ENCODE measurements around the gene GSTT2B.

The GSTT2B gene

GRCh38 chr22:23938328-23939016, 22.5 kb downstream of the GSTT2B start:
- Histone ChIP-seq H2BK12ac (ENCODE audit: low read length in 2 of 2) (no peak overlapping the region), H2AK5ac (ENCODE audit: low read length, severe bottlenecking) (no peak overlapping the region), H3K4me3 (ENCODE audit: insufficient read depth in 1 of 2, low read depth in 1 of 2, low read length in 2 of 2) (no peak overlapping the region), H2BK5ac (ENCODE audit: low read depth, low read length, poor library complexity, severe bottlenecking) (no peak overlapping the region), H3K18ac (ENCODE audit: low read depth in 1 of 2, low read length in 2 of 2) (no peak overlapping the region), H4K91ac (ENCODE audit: low read length) (no peak overlapping the region), H3K27ac (ENCODE audit: low read length, poor library complexity, severe bottlenecking) (no peak overlapping the region), H3K4me2 (ENCODE audit: low read length, poor library complexity, severe bottlenecking) (no peak overlapping the region), H3K9ac (ENCODE audit: low read length) (no peak overlapping the region), H3K4me1 (ENCODE audit: control insufficient read depth, insufficient read depth, low read depth, low read length) (no peaks in the 10 kb centered on the region), H3K9me3 (ENCODE audit: control insufficient read depth, low read length) (no peaks in the 10 kb centered on the region), H3K36me3 (ENCODE audit: control insufficient read depth in 1 of 2, insufficient read depth in 2 of 2, low read depth in 1 of 2, low read length in 2 of 2) (no peaks in the 10 kb centered on the region), H2BK15ac (ENCODE audit: low read depth, poor library complexity, severe bottlenecking) (no peak overlapping the region), H2BK120ac (ENCODE audit: low read depth, low read length) (no peak overlapping the region), H3K14ac (ENCODE audit: low read length in 2 of 2) (no peak overlapping the region), H3K27me3 (ENCODE audit: control insufficient read depth in 1 of 2, insufficient read depth in 1 of 2, low read length in 2 of 2) (no peaks in the 10 kb centered on the region), H3K23ac (ENCODE audit: low read length in 2 of 2) (no peak overlapping the region), H3K4ac (ENCODE audit: low read depth in 1 of 2, low read length in 2 of 2) (no peak overlapping the region), H4K8ac (ENCODE audit: low read length) (no peak overlapping the region), H2AFZ (ENCODE audit: low read depth, low read length) (no peak overlapping the region), H3K79me1 (replicated peaks; ENCODE audit: low read length, poor library complexity, severe bottlenecking) (no peaks in the 10 kb centered on the region)
- WGBS: 92% methylated on average over 4 of the region's 5 CpGs
- no peak for DNase-seq

- WGBS: 77% methylated on average over 14 of the region's 14 CpGs
- H3K36me3 ChIP-seq (ENCODE audit: control insufficient read depth in 1 of 2, insufficient read depth in 2 of 2, low read depth in 1 of 2, low read length in 2 of 2): peaks cover 0 to 9% of the 10 kb centered on the region in 2 experiments
- H2BK120ac ChIP-seq (ENCODE audit: low read depth, low read length): no peak overlapping the region
- no peak overlapping the region for H2BK12ac ChIP-seq (ENCODE audit: low read length in 2 of 2)
- no peak overlapping the region for H3K9ac ChIP-seq (ENCODE audit: low read length)
- no peak overlapping the region for H4K8ac ChIP-seq (ENCODE audit: low read length)
- no peak overlapping the region for H3K14ac ChIP-seq (ENCODE audit: low read length in 2 of 2)
- H3K23ac ChIP-seq (ENCODE audit: low read length in 2 of 2): no peak overlapping the region
- H3K4ac ChIP-seq (ENCODE audit: low read depth in 1 of 2, low read length in 2 of 2): no peak overlapping the region
- no peak overlapping the region for H3K27ac ChIP-seq (ENCODE audit: low read length, poor library complexity, severe bottlenecking)
- no peak for DNase-seq
- no peak overlapping the region for H2BK5ac ChIP-seq (ENCODE audit: low read depth, low read length, poor library complexity, severe bottlenecking)
- no peak overlapping the region for H3K4me2 ChIP-seq (ENCODE audit: low read length, poor library complexity, severe bottlenecking)
- peaks cover 13% of the 10 kb centered on the region for H3K9me3 ChIP-seq (ENCODE audit: control insufficient read depth, low read length)
- H3K27me3 ChIP-seq (ENCODE audit: control insufficient read depth in 1 of 2, insufficient read depth in 1 of 2, low read length in 2 of 2): no peaks in the 10 kb centered on the region
- H3K18ac ChIP-seq (ENCODE audit: low read depth in 1 of 2, low read length in 2 of 2): no peak overlapping the region
- no peak overlapping the region for H2AFZ ChIP-seq (ENCODE audit: low read depth, low read length)
- no peak overlapping the region for H2BK15ac ChIP-seq (ENCODE audit: low read depth, poor library complexity, severe bottlenecking)
- H3K4me3 ChIP-seq (ENCODE audit: insufficient read depth in 1 of 2, low read depth in 1 of 2, low read length in 2 of 2): no peak overlapping the region
- H3K4me1 ChIP-seq (ENCODE audit: control insufficient read depth, insufficient read depth, low read depth, low read length): no peaks in the 10 kb centered on the region
- no peak overlapping the region for H2AK5ac ChIP-seq (ENCODE audit: low read length, severe bottlenecking)
- H3K79me1 ChIP-seq (replicated peaks; ENCODE audit: low read length, poor library complexity, severe bottlenecking): peaks cover 4% of the 10 kb centered on the region
- H4K91ac ChIP-seq (ENCODE audit: low read length): no peak overlapping the region
These were observed 34.4 kb downstream of the GSTT2B start for GRCh38 chr22:23926561-23926960.

GRCh38 chr22:23925020-23925606, 35.9 kb downstream of the GSTT2B start:
- Histone ChIP-seq H2AK5ac (ENCODE audit: low read length, severe bottlenecking) (no peak overlapping the region), H3K18ac (ENCODE audit: low read depth in 1 of 2, low read length in 2 of 2) (no peak overlapping the region), H3K27me3 (ENCODE audit: control insufficient read depth in 1 of 2, insufficient read depth in 1 of 2, low read length in 2 of 2) (no peaks in the 10 kb centered on the region), H4K8ac (ENCODE audit: low read length) (no peak overlapping the region), H4K91ac (ENCODE audit: low read length) (no peak overlapping the region), H2BK5ac (ENCODE audit: low read depth, low read length, poor library complexity, severe bottlenecking) (no peak overlapping the region), H3K9me3 (ENCODE audit: control insufficient read depth, low read length) (peaks cover 13% of the 10 kb centered on the region), H3K9ac (ENCODE audit: low read length) (no peak overlapping the region), H3K79me1 (replicated peaks; ENCODE audit: low read length, poor library complexity, severe bottlenecking) (peaks cover 4% of the 10 kb centered on the region), H3K23ac (ENCODE audit: low read length in 2 of 2) (no peak overlapping the region), H2BK15ac (ENCODE audit: low read depth, poor library complexity, severe bottlenecking) (no peak overlapping the region), H2AFZ (ENCODE audit: low read depth, low read length) (no peak overlapping the region), H3K27ac (ENCODE audit: low read length, poor library complexity, severe bottlenecking) (no peak overlapping the region), H3K4me1 (ENCODE audit: control insufficient read depth, insufficient read depth, low read depth, low read length) (no peaks in the 10 kb centered on the region), H3K4me2 (ENCODE audit: low read length, poor library complexity, severe bottlenecking) (no peak overlapping the region), H3K36me3 (ENCODE audit: control insufficient read depth in 1 of 2, insufficient read depth in 2 of 2, low read depth in 1 of 2, low read length in 2 of 2) (peaks cover 0 to 9% of the 10 kb centered on the region in 2 experiments), H3K4ac (ENCODE audit: low read depth in 1 of 2, low read length in 2 of 2) (no peak overlapping the region), H2BK120ac (ENCODE audit: low read depth, low read length) (no peak overlapping the region), H3K14ac (ENCODE audit: low read length in 2 of 2) (no peak overlapping the region), H2BK12ac (ENCODE audit: low read length in 2 of 2) (no peak overlapping the region), H3K4me3 (ENCODE audit: insufficient read depth in 1 of 2, low read depth in 1 of 2, low read length in 2 of 2) (no peak overlapping the region)
- DNase-seq: no peak
- 94% methylated on average over 5 of the region's 6 CpGs for WGBS

- Histone ChIP-seq H3K27ac (ENCODE audit: low read length, poor library complexity, severe bottlenecking) (no peak overlapping the region), H3K4me2 (ENCODE audit: low read length, poor library complexity, severe bottlenecking) (no peak overlapping the region), H4K8ac (ENCODE audit: low read length) (no peak overlapping the region), H3K4me1 (ENCODE audit: control insufficient read depth, insufficient read depth, low read depth, low read length) (peaks cover 2% of the 10 kb centered on the region), H3K36me3 (ENCODE audit: control insufficient read depth in 1 of 2, insufficient read depth in 2 of 2, low read depth in 1 of 2, low read length in 2 of 2) (peaks cover 0 to 9% of the 10 kb centered on the region in 2 experiments), H3K9ac (ENCODE audit: low read length) (no peak overlapping the region), H2AK5ac (ENCODE audit: low read length, severe bottlenecking) (no peak overlapping the region), H3K27me3 (ENCODE audit: control insufficient read depth in 1 of 2, insufficient read depth in 1 of 2, low read length in 2 of 2) (no peaks in the 10 kb centered on the region), H3K9me3 (ENCODE audit: control insufficient read depth, low read length) (peaks cover 13% of the 10 kb centered on the region), H3K4ac (ENCODE audit: low read depth in 1 of 2, low read length in 2 of 2) (no peak overlapping the region), H2BK12ac (ENCODE audit: low read length in 2 of 2) (no peak overlapping the region), H3K18ac (ENCODE audit: low read depth in 1 of 2, low read length in 2 of 2) (no peak overlapping the region), H2BK120ac (ENCODE audit: low read depth, low read length) (no peak overlapping the region), H2BK5ac (ENCODE audit: low read depth, low read length, poor library complexity, severe bottlenecking) (no peak overlapping the region), H2AFZ (ENCODE audit: low read depth, low read length) (no peak overlapping the region), H3K14ac (ENCODE audit: low read length in 2 of 2) (no peak overlapping the region), H2BK15ac (ENCODE audit: low read depth, poor library complexity, severe bottlenecking) (no peak overlapping the region), H3K4me3 (ENCODE audit: insufficient read depth in 1 of 2, low read depth in 1 of 2, low read length in 2 of 2) (no peak overlapping the region), H3K23ac (ENCODE audit: low read length in 2 of 2) (no peak overlapping the region), H3K79me1 (replicated peaks; ENCODE audit: low read length, poor library complexity, severe bottlenecking) (peaks cover 2% of the 10 kb centered on the region), H4K91ac (ENCODE audit: low read length) (no peak overlapping the region)
- DNase-seq: no peak
- WGBS: 86% methylated on average over 2 of the region's 2 CpGs
These were observed 38.1 kb downstream of the GSTT2B start for GRCh38 chr22:23922921-23923320.

Measured in mesenchymal stem cell (in vitro differentiated cells and primary cell).